Ecto neural progenitor cell (in vitro differentiated cells): ENCODE results near the gene INHBC.
A peak's percentile ranks its signal among the peaks of the same experiment; 100 is the strongest.
"Not testable (repeated sequence)": the region's sequence is repeated elsewhere in the genome, so short reads cannot be mapped to it uniquely, and the experiment has no call there.

ENCODE experiments used
- DNase-seq: peaks from one replicate; pipeline ENCODE4 v3.0.0-alpha.2; 2018; ENCODE audit warnings: low spot score

INHBC gene

GRCh38 chr12:57429473-57430111, 5.0 kb upstream of the INHBC start:
- no peak for DNase-seq

- peak; percentile 85 for DNase-seq
These were observed 4.3 kb upstream of the INHBC start for GRCh38 chr12:57430112-57430930.

GRCh38 chr12:57430931-57431566, 3.5 kb upstream of the INHBC start, which contains the start of gene R3HDM2:
R3HDM2 (minus strand) TSS chr12:57431043; CDS start chr12:57310428, 120,615 bp downstream.
- DNase-seq: peak; percentile 99

- no peak for DNase-seq
These were observed 2.9 kb upstream of the INHBC start for GRCh38 chr12:57431654-57432188.

- DNase-seq: no peak
These were observed 1.2 kb upstream of the INHBC start for GRCh38 chr12:57433370-57433769.

- DNase-seq: no peak
These were observed 709 bp downstream of the INHBC start for GRCh38 chr12:57435293-57435692.

GRCh38 chr12:57438400-57438799, 3.8 kb downstream of the INHBC start:
- DNase-seq: no peak

- DNase-seq: no peak
These were observed 5.2 kb downstream of the INHBC start for GRCh38 chr12:57439762-57440266.

GRCh38 chr12:57441393-57441792, 6.8 kb downstream of the INHBC start:
- not testable (repeated sequence) for DNase-seq

- DNase-seq: no peak
These were observed 7.4 kb downstream of the INHBC start for GRCh38 chr12:57441846-57442427.

GRCh38 chr12:57444337-57444736, 9.8 kb downstream of the INHBC start:
- not testable (repeated sequence) for DNase-seq

GRCh38 chr12:57444744-57445143, 10.2 kb downstream of the INHBC start:
- DNase-seq: no peak

GRCh38 chr12:57446292-57446960, 11.8 kb downstream of the INHBC start:
- no peak for DNase-seq

GRCh38 chr12:57448669-57449068, 14.1 kb downstream of the INHBC start:
- no peak for DNase-seq

GRCh38 chr12:57449375-57449774, 14.8 kb downstream of the INHBC start:
- DNase-seq: no peak

- no peak for DNase-seq
These were observed 15.5 kb downstream of the INHBC start for GRCh38 chr12:57450057-57450456.

- no peak for DNase-seq
These were observed 16.7 kb downstream of the INHBC start for GRCh38 chr12:57451233-57451778.

- DNase-seq: no peak
These were observed 17.8 kb downstream of the INHBC start for GRCh38 chr12:57452181-57452936.

- peak; percentile 92 for DNase-seq
These were observed 18.4 kb downstream of the INHBC start for GRCh38 chr12:57452937-57453509.

- no peak for DNase-seq
These were observed 19.6 kb downstream of the INHBC start for GRCh38 chr12:57454213-57454565.
